ENCODE results near the gene XPNPEP1. TPM values are rescaled to one million over a fixed set of nuclear protein-coding genes. Genes with fewer than 3 reads are reported as not detected.

Gene XPNPEP1
- total RNA-seq, 2 donors from 2014 or later = 77.5 to 115 TPM

- DNase-seq = no peak
- ATAC-seq = no peak
- intact Hi-C loops (cut with DNase I, micrococcal nuclease) = no loop called here
Observed at GRCh38 chr10:109853921-109854320, 69.4 kb downstream of the XPNPEP1 start.

DNA sequence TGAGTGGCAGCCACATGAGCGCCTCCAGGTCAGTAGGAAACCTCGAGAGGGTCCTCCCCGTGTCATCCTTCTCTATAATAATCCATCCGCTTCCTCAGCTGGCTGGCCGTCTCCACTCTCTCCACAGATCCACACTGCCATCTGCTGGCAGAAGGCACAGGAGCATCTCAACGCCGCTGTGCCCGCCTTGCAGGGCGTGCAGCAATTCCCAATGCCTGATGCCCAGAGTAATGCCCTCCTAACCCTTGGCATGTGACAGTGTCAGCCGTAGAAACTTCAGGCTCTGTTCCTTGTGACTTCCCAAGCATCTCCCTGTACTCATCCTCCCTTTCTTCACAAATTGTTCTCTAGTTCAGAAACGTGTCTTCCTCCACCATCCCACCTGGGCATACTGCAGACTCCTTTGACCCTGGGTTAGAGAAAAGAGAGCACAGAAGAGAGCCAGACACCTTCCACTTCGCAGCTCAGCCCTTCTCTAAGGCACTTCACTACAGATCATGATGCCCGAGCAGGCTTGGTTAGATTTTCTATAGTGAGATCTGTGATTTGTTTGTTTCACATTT lies 70.8 kb downstream of the XPNPEP1 start:
- ATAC-seq = peak; percentile 89
- intact Hi-C loops (cut with DNase I, micrococcal nuclease) = no loop called here
- DNase-seq = peak; percentile 52 to 88

- intact Hi-C loops (cut with DNase I, micrococcal nuclease) = no loop called here
- ATAC-seq = no peak
- no peak for DNase-seq
Observed at GRCh38 chr10:109851616-109852474, 71.5 kb downstream of the XPNPEP1 start.

DNA sequence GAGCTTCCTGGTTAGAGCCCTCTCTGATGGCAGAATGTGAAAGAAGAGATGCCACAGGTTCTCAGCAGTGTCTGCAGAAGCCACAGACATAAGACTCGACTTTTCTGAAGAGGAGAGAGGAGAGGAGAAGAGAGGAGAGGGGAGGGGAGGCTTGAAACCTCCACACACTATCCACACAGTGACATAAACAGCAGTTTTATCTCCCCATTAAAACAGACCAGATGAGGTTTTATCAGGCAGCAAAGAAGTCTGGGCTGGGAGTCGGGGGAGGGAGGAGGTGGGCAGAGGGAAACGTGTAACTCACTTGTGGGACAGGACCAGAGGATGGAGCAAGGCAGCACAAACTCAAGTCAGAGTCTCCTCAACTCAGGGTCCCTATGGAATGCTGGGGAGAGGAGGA lies 76.5 kb downstream of the XPNPEP1 start:
- intact Hi-C loops (cut with DNase I, micrococcal nuclease) = no loop called here
- DNase-seq = no peak
- no peak for ATAC-seq

- intact Hi-C loops (cut with DNase I, micrococcal nuclease) = no loop called here
- ATAC-seq (no peak), DNase-seq (no peak)
Observed at GRCh38 chr10:109845308-109845707, 78.0 kb downstream of the XPNPEP1 start.

- intact Hi-C loops (cut with DNase I, micrococcal nuclease) = no loop called here
- no peak for ATAC-seq
- DNase-seq = no peak
Observed at GRCh38 chr10:109838592-109839244, 84.6 kb downstream of the XPNPEP1 start.

DNA sequence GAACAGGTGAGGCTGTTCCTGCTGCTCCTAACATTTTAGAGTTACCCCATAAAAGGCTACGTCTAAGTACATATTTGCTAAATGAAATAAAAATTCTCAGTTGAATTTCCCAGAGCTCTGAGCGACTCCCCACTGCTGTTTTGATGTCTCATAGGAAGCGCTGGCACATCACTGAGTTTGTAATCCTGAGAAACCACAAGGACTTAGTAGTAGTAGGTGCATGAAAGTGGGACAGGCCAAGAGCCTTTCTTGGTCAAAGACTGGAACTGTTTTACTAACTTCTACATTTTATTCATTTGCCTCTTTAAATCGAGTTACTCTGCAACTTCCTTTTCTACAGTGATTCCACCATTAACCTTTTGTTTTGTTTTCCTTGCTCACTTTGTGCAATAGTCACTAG lies 85.9 kb downstream of the XPNPEP1 start:
- no peak for ATAC-seq
- intact Hi-C loops (cut with DNase I, micrococcal nuclease) = no loop called here
- no peak for DNase-seq

DNA sequence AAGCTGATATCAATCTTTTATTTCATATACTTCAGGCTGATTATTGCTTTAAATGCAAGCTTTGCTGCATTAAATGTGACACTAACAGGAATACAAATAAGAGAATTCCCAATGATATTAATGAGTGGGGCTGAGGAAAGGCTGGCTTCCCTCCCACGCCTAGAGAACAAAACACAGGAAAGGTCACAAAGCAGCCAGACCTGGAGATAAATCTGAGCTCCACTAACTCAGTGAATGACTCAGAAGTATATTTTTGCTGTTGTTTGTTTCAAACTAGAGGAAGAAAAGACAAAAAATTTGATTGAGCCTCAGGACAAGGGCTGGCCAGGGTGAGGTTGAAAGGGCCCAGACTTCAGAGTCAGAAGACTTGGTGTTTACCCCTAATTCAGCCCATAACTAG lies 88.1 kb downstream of the XPNPEP1 start:
- intact Hi-C loops (cut with DNase I, micrococcal nuclease) = no loop called here
- DNase-seq (no peak), ATAC-seq (no peak)

DNA sequence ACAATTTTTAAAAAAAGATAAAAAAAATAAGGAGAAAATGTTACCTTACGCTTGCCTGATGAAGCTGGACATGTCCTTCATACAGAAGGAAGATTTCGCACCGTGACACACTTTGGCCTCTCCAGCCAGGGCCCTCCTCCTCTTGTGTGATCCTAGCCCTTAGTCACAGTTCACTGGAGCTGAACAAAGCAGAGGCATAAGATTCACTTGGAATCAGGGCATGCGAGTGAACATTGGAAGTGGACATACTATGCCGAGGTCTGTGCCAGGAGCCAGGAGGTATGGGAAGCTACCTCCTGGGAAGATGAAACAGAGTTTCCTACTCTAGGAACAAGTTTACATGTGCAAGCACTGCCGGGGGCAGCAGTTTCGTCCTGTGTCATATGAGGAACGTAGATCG lies 91.5 kb downstream of the XPNPEP1 start:
- intact Hi-C loops (cut with DNase I, micrococcal nuclease) = no loop called here
- DNase-seq (no peak), ATAC-seq (no peak)

GRCh38 chr10:109824206-109824605 lies 99.1 kb downstream of the XPNPEP1 start:
- intact Hi-C loops (cut with DNase I, micrococcal nuclease) = no loop called here
- ATAC-seq (no peak), DNase-seq (no peak)

DNA sequence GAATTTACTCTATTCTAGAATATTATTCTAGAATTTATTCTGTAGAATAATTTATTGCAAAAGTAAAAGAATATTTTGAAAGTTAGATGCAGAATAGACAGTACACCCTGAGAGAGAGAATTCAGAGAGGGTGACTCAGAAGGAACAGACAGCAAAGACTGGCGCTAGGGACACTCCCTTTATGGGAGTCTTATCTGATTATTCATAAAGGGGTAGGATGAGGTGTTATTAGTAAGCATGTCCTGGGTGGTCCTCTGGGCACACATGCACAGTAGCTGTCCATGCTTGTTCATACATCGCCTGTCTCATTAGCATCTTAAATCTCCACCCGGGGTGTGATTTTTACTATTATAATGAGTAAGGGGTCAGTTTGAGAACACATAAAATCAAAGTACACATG lies 100.1 kb downstream of the XPNPEP1 start:
- no peak for DNase-seq
- intact Hi-C loops (cut with DNase I, micrococcal nuclease) = no loop called here
- no peak for ATAC-seq

GRCh38 chr10:109821672-109822071 lies 101.6 kb downstream of the XPNPEP1 start:
- DNase-seq = no peak
- no peak for ATAC-seq
- intact Hi-C loops (cut with DNase I, micrococcal nuclease) = no loop called here

DNA sequence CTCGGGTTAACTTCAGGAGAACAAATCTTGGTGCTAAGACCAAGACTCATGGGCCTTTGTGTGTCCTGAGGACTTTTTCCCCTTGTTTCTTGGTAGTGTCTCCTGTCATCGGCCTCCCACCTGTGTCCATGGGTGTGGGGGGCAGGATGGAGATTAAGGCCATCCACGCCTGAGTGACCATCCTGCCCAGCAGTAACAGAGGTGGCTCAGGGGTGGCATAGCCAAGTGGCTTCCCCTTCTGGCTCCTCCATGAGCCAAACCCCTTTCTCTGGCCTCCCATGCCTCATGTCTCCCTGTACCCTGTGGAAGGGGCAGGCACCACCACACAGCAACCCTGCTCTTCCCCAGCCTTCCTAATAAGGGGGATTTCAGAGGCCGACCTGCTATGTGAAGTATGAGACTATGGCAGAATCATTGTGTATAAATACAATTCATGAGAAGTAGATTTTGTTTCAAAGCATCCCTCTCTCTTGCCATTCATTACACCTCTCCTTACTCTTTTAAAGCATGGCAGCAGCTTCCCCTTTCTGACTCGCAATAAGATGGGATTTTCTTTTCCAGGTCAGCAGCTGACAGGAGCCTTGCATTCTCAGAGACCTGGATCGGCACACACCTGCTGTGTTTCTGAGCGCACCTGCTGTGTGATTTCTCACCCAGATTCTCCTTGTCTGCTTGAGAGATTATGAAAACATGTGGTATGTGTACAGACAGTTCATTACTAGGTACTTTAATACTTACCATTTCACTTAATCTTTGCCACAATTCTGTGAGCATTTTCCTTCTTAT lies 102.5 kb downstream of the XPNPEP1 start:
- intact Hi-C loops (cut with DNase I, micrococcal nuclease) = no loop called here
- DNase-seq = no peak
- ATAC-seq = no peak

DNA sequence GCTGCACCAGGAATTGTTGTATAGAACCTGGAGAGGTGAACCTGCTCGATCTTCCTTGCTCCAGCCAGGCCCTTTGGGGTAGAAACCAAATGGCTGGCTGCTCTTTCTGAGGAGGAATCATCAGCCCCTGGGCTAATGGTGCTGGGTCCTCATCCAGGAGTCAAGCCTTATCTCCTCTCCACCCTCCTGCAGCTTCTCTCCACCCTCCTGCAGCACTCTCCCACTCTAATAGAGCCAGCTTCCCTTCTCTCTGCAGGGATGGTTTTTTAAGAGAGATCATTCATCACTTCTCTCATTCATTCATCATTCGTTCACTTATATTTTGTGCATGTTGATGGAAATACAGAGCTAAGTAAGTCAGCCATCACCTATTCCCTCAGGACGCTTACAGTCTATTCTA lies 103.5 kb downstream of the XPNPEP1 start:
- no peak for ATAC-seq
- intact Hi-C loops (cut with DNase I, micrococcal nuclease) = no loop called here
- DNase-seq = no peak

Other genes starting within 250 kb of the XPNPEP1 start
- gene ADD3, start 84.5 kb upstream of the XPNPEP1 start, total RNA-seq = 100 to 1,000 TPM; 139 to 143 TPM